ENCODE data around the gene RAP1GAP.

RAP1GAP gene

GRCh38 chr1:21608798-21609197 lies 60.4 kb downstream of the RAP1GAP start:
- no peak for DNase-seq (ENCODE audit: low spot score)

GRCh38 chr1:21607549-21608529 lies 61.3 kb downstream of the RAP1GAP start:
- DNase-seq (ENCODE audit: low spot score): peak; percentile 61

- no peak for DNase-seq (ENCODE audit: low spot score)
Measured at GRCh38 chr1:21605964-21606705, 63.0 kb downstream of the RAP1GAP start.

- DNase-seq (ENCODE audit: low spot score): no peak
Measured at GRCh38 chr1:21605012-21605715, 64.0 kb downstream of the RAP1GAP start.

- DNase-seq (ENCODE audit: low spot score): no peak
Measured at GRCh38 chr1:21604208-21604957, 64.8 kb downstream of the RAP1GAP start.

GRCh38 chr1:21603177-21604138 lies 65.7 kb downstream of the RAP1GAP start:
- DNase-seq (ENCODE audit: low spot score): no peak

- no peak for DNase-seq (ENCODE audit: low spot score)
Measured at GRCh38 chr1:21601278-21602048, 67.7 kb downstream of the RAP1GAP start.

GRCh38 chr1:21599402-21599801 lies 69.8 kb downstream of the RAP1GAP start:
- no peak for DNase-seq (ENCODE audit: low spot score)

- no peak for DNase-seq (ENCODE audit: low spot score)
Measured at GRCh38 chr1:21598904-21599303, 70.3 kb downstream of the RAP1GAP start.

- no peak for DNase-seq (ENCODE audit: low spot score)
Measured at GRCh38 chr1:21598417-21598816, 70.7 kb downstream of the RAP1GAP start.

GRCh38 chr1:21597753-21598152 lies 71.4 kb downstream of the RAP1GAP start:
- no peak for DNase-seq (ENCODE audit: low spot score)

GRCh38 chr1:21596628-21597027 lies 72.5 kb downstream of the RAP1GAP start:
- no peak for DNase-seq (ENCODE audit: low spot score)

- DNase-seq (ENCODE audit: low spot score): no peak
Measured at GRCh38 chr1:21596174-21596573, 73.0 kb downstream of the RAP1GAP start.

- peak; percentile 80 for DNase-seq (ENCODE audit: low spot score)
Measured at GRCh38 chr1:21594935-21595897, 73.9 kb downstream of the RAP1GAP start.

GRCh38 chr1:21594501-21594900 lies 74.7 kb downstream of the RAP1GAP start:
- no peak for DNase-seq (ENCODE audit: low spot score)

GRCh38 chr1:21593231-21593630 lies 75.9 kb downstream of the RAP1GAP start:
- no peak for DNase-seq (ENCODE audit: low spot score)

GRCh38 chr1:21592086-21592865 lies 76.9 kb downstream of the RAP1GAP start:
- no peak for DNase-seq (ENCODE audit: low spot score)

GRCh38 chr1:21590934-21591333 lies 78.2 kb downstream of the RAP1GAP start:
- DNase-seq (ENCODE audit: low spot score): no peak

Measured in HuH-7.5 (cell line).